GM23338 (cell line): ENCODE data around the gene MDM2. TPM values are rescaled to one million over a fixed set of nuclear protein-coding genes. Genes with fewer than 3 reads are reported as not detected.

ENCODE experiments used
- ATAC-seq: fragments of 200-7000 bp; cut with Tn5 transposase; 3 replicates; pipeline ENCODE4 v1.9.1; 2020
- DNase-seq: peaks from one replicate; pipeline ENCODE4 v3.0.0-alpha.2; 2015; ENCODE audit warnings: low spot score
- H2AFZ ChIP-seq: fragments of 200-600 bp; sonication (generic); 2 replicates; pipeline ENCODE4 v1.8.0; 2016; ENCODE audit warnings: antibody characterized with exemption, mild to moderate bottlenecking, moderate library complexity
- H3F3A ChIP-seq: fragments of 200-600 bp; sonication (generic); replicated peaks from 2 replicates; pipeline ENCODE4 v1.8.0; 2017; ENCODE audit warnings: antibody characterized with exemption, mixed run types, low read depth
- H3K27ac ChIP-seq: fragments of 200-600 bp; sonication (generic); 2 replicates; pipeline ENCODE4 v1.6.1; 2016; ENCODE audit warnings: low read depth
- H3K27me3 ChIP-seq: fragments of 200-600 bp; sonication (generic); 2 replicates; pipeline ENCODE4 v1.8.0; 2016; ENCODE audit warnings: mild to moderate bottlenecking, mixed run types, moderate library complexity; ENCODE audit not compliant: insufficient read depth
- H3K36me3 ChIP-seq: fragments of 200-600 bp; sonication (generic); 2 replicates; pipeline ENCODE4 v1.8.0; 2016; ENCODE audit warnings: mild to moderate bottlenecking; ENCODE audit not compliant: insufficient read depth
- H3K4me1 ChIP-seq: fragments of 200-600 bp; sonication (generic); 2 replicates; pipeline ENCODE4 v1.8.0; 2016; ENCODE audit warnings: mild to moderate bottlenecking, moderate library complexity; ENCODE audit not compliant: insufficient read depth
- H3K4me2 ChIP-seq: fragments of 200-600 bp; sonication (generic); 2 replicates; pipeline ENCODE4 v1.7.1; 2017; ENCODE audit warnings: mixed run types
- H3K4me3 ChIP-seq: fragments of 200-600 bp; sonication (generic); 2 replicates; pipeline ENCODE4 v1.6.1; 2016; ENCODE audit warnings: mixed run types
- H3K79me2 ChIP-seq: fragments of 200-600 bp; sonication (generic); replicated peaks from 2 replicates; pipeline ENCODE4 v1.8.0; 2017; ENCODE audit warnings: mild to moderate bottlenecking; ENCODE audit not compliant: insufficient read depth
- H3K9me2 ChIP-seq: fragments of 200-600 bp; sonication (generic); 2 replicates; pipeline ENCODE4 v1.8.0; 2017; ENCODE audit not compliant: insufficient read depth
- H4K20me1 ChIP-seq: fragments of 200-600 bp; sonication (generic); replicated peaks from 2 replicates; pipeline ENCODE4 v1.8.0; 2017; ENCODE audit warnings: mild to moderate bottlenecking; ENCODE audit not compliant: insufficient read depth
- H3K27ac Mint-ChIP-seq: 2 replicates; pipeline ENCODE4 v1.8.0; 2020; ENCODE audit warnings: inconsistent platforms, mild to moderate bottlenecking, moderate library complexity, mixed read lengths
- H3K27me3 Mint-ChIP-seq: 3 replicates; pipeline ENCODE4 v1.8.0; 2022; ENCODE audit warnings: low read depth, mild to moderate bottlenecking, moderate library complexity, mixed read lengths, inconsistent platforms; ENCODE audit not compliant: insufficient read depth, poor library complexity
- H3K36me3 Mint-ChIP-seq: 3 replicates; pipeline ENCODE4 v1.8.0; 2021; ENCODE audit warnings: low read depth, mild to moderate bottlenecking, inconsistent platforms, moderate library complexity, mixed read lengths
- H3K4me1 Mint-ChIP-seq: 3 replicates; pipeline ENCODE4 v1.8.0; 2020; ENCODE audit warnings: mild to moderate bottlenecking, inconsistent platforms, mixed read lengths
- H3K4me3 Mint-ChIP-seq: 3 replicates; pipeline ENCODE4 v1.8.0; 2021; ENCODE audit warnings: moderate library complexity, mild to moderate bottlenecking, inconsistent platforms, mixed read lengths
- H3K9me3 Mint-ChIP-seq: 3 replicates; pipeline ENCODE4 v1.8.0; 2020; ENCODE audit warnings: moderate library complexity, mild to moderate bottlenecking, inconsistent platforms, mixed read lengths
- CREB1 ChIP-seq: fragments of 250-450 bp; sonication (Bioruptor Pico); IDR thresholded peaks from 2 replicates; pipeline ENCODE4 v1.5.0; 2020; ENCODE audit warnings: low read depth, mild to moderate bottlenecking, moderate library complexity
- CTCF ChIP-seq, 2 experiments: fragments of 200-600 bp in 1 of 2; sonication (generic) in 1 of 2; conservative IDR thresholded peaks; 2 replicates each; pipeline versions ENCODE4 v1.5.1 to v1.6.1; 2016 to 2017; ENCODE audit warnings: antibody characterized with exemption in 2 of 2, low read depth in 2 of 2, mild to moderate bottlenecking in 2 of 2, moderate library complexity in 1 of 2
- ETS1 ChIP-seq: IDR thresholded peaks from 2 replicates; pipeline ENCODE4 v1.6.1; 2016; ENCODE audit warnings: antibody characterized with exemption
- EZH2 ChIP-seq: fragments of 200-600 bp; sonication (generic); IDR thresholded peaks from one replicate; pipeline ENCODE4 v1.8.0; 2017; ENCODE audit warnings: antibody characterized with exemption, mild to moderate bottlenecking, low read depth; ENCODE audit not compliant: unreplicated experiment
- EZH2phosphoT487 ChIP-seq: fragments of 200-600 bp; sonication (generic); IDR thresholded peaks from one replicate; pipeline ENCODE4 v1.8.1; 2018; ENCODE audit warnings: antibody characterized with exemption; ENCODE audit not compliant: unreplicated experiment
- JUNB ChIP-seq: IDR thresholded peaks from one replicate; pipeline ENCODE4 v1.6.1; 2016; ENCODE audit warnings: antibody characterized with exemption; ENCODE audit not compliant: unreplicated experiment
- NANOG ChIP-seq: IDR thresholded peaks from 2 replicates; pipeline ENCODE4 v1.6.1; 2016; ENCODE audit warnings: antibody characterized with exemption, borderline replicate concordance
- POLR2AphosphoS5 ChIP-seq: IDR thresholded peaks from 2 replicates; pipeline ENCODE4 v1.6.1; 2016; ENCODE audit warnings: antibody characterized with exemption, low read depth
- REST ChIP-seq: IDR thresholded peaks from one replicate; pipeline ENCODE4 v1.6.1; 2018; ENCODE audit warnings: antibody characterized with exemption; ENCODE audit not compliant: unreplicated experiment
- STAT1 ChIP-seq: IDR thresholded peaks from one replicate; pipeline ENCODE4 v1.6.1; 2016; ENCODE audit warnings: antibody characterized with exemption; ENCODE audit not compliant: unreplicated experiment
- ZNF114 ChIP-seq: fragments of 250-450 bp; sonication (Bioruptor Pico); IDR thresholded peaks from 2 replicates; pipeline ENCODE4 v1.5.0; 2020; ENCODE audit warnings: mild to moderate bottlenecking, moderate library complexity
- ZNF331 ChIP-seq: fragments of 250-450 bp; sonication (Bioruptor Pico); IDR thresholded peaks from 2 replicates; pipeline ENCODE4 v1.5.0; 2020; ENCODE audit warnings: low read depth, mild to moderate bottlenecking, moderate library complexity
- ZNF462 ChIP-seq: fragments of 250-450 bp; sonication (Bioruptor Pico); IDR thresholded peaks from 2 replicates; pipeline ENCODE4 v1.5.0; 2020; ENCODE audit warnings: mild to moderate bottlenecking, moderate library complexity
- polyA plus RNA-seq: library from polyadenylated mRNA; unstranded; fragments of >200 nt; fragmentation: Nextera tagmentation; extraction: Ambion mirVana; gene quantifications from 2 replicates; pipeline ENCODE4 v1.2.1, GENCODE V29; 2016
- total RNA-seq: library from RNA; depleted of rRNA; stranded (reverse); fragments of >200 nt; shearing (Covaris generic); gene quantifications from 2 replicates; pipeline ENCODE4 v1.2.3, GENCODE V29; 2014

MDM2 gene
- total and polyA plus RNA-seq, 2 experiments from 2014 or later = 105 to 136 TPM

GRCh38 chr12:68894276-68894855, 86.4 kb downstream of the MDM2 start:
- Histone ChIP-seq H3K36me3 (no peaks in the 10 kb centered on the region), H3K4me1 (no peaks in the 10 kb centered on the region), H3K27me3 (no peaks in the 10 kb centered on the region), H3K79me2 (no peaks in the 10 kb centered on the region), H4K20me1 (no peaks in the 10 kb centered on the region), H2AFZ (no peak overlapping the region), H3K4me3 (no peak overlapping the region), H3K9me2 (no peaks in the 10 kb centered on the region), H3K27ac (no peak overlapping the region), H3K4me2 (no peak overlapping the region), H3F3A (no peaks in the 10 kb centered on the region)
- DNase-seq = no peak
- Mint-ChIP-seq H3K27ac (no peak overlapping the region), H3K4me1 (no peaks in the 10 kb centered on the region; the same call in 2 of the 3 replicates), H3K27me3 (peaks cover 4% of the 10 kb centered on the region), H3K36me3 (no peaks in the 10 kb centered on the region), H3K4me3 (no peak overlapping the region), H3K9me3 (no peaks in the 10 kb centered on the region)
- TF ChIP-seq ZNF114 (no peak), REST (no peak), CREB1 (no peak), STAT1 (no peak), CTCF (conservative IDR thresholded peaks at IDR 0.05; ENCODE audit: low read depth in 2 of 2) (no peak), NANOG (no peak), ZNF462 (CRISPR knock-in tag) (no peak), POLR2AphosphoS5 (no peak), ETS1 (no peak), EZH2 (no peak), ZNF331 (no peak), JUNB (no peak), EZH2phosphoT487 (no peak)
- ATAC-seq = no peak
